GM12878 (cell line): ENCODE data around the gene CYP2S1. TPM values are rescaled to one million over a fixed set of nuclear protein-coding genes. Genes with fewer than 3 reads are reported as not detected.

Experiments
- ATAC-seq: fragments of 200-7000 bp; cut with Tn5 transposase; 3 replicates; pipeline ENCODE4 v1.9.1; 2020; ENCODE audit warnings: mild to moderate bottlenecking, moderate library complexity
- BruUV-seq: library from RNA; stranded (reverse); fragments of 400-500 nt; replicated peaks from 2 replicates; lab custom pipeline; 2021; lab: Mats Ljungman, UMichigan
- CTCF ChIA-PET: fragments of 300-600 bp; sonication (Branson Sonifier 250); formaldehyde crosslinking; extraction: SDS; loops from one replicate; lab custom pipeline; 2021; ENCODE audit warnings: inconsistent platforms; lab: Yijun Ruan, JAX
- POLR2A ChIA-PET: fragments of 350-600 bp; formaldehyde crosslinking; extraction: SDS; loops from one replicate; lab custom pipeline; 2021; ENCODE audit warnings: inconsistent platforms; lab: Charles Lee
- RAD21 ChIA-PET: fragments of 300-600 bp; sonication (Branson Sonifier 250); formaldehyde crosslinking; loops from one replicate; lab custom pipeline; 2023; ENCODE audit warnings: antibody characterized with exemption; ENCODE audit not compliant: unreplicated experiment; lab: Charles Lee
- SMC1A ChIA-PET: fragments of 300-600 bp; sonication (Branson Sonifier 250); formaldehyde crosslinking; loops from one replicate; lab custom pipeline; 2023; ENCODE audit not compliant: unreplicated experiment, uncharacterized antibody; lab: Charles Lee
- DNase-seq: peaks from one replicate; pipeline ENCODE4 v3.0.0-alpha.2; 2011; ENCODE audit warnings: low read depth, low spot score
- FAIRE-seq: peaks from 3 replicates; lab custom pipeline; 2011; peaks lifted over from hg19 to GRCh38; lab: Jason Lieb, UNC
- H2AFZ ChIP-seq: 2 replicates; pipeline ENCODE4 v1.6.0; 2011; ENCODE audit warnings: low read depth, low read length, control low read depth; ENCODE audit not compliant: control insufficient read depth
- H3K27ac ChIP-seq: 2 replicates; pipeline ENCODE4 v1.5.1; 2011; ENCODE audit warnings: control low read depth; ENCODE audit not compliant: control insufficient read depth, insufficient read depth
- H3K27me3 ChIP-seq, 2 experiments: replicated peaks in 1 of 2; 2 replicates each; pipeline versions ENCODE4 v1.6.0 to v1.6.1; 2011; ENCODE audit warnings: low read length in 1 of 2; ENCODE audit not compliant: control insufficient read depth in 2 of 2, insufficient read depth in 2 of 2
- H3K36me3 ChIP-seq, 2 experiments: 2 replicates each; pipeline ENCODE4 v1.5.1; 2011; ENCODE audit warnings: low read length in 1 of 2; ENCODE audit not compliant: control insufficient read depth in 2 of 2, insufficient read depth in 2 of 2
- H3K4me1 ChIP-seq: 2 replicates; pipeline ENCODE4 v1.6.1; 2011; ENCODE audit warnings: mild to moderate bottlenecking, low read length, moderate library complexity, mixed read lengths; ENCODE audit not compliant: control insufficient read depth, insufficient read depth
- H3K4me2 ChIP-seq: 2 replicates; pipeline ENCODE4 v1.6.0; 2011; ENCODE audit warnings: control low read depth; ENCODE audit not compliant: control insufficient read depth, insufficient read depth
- H3K4me3 ChIP-seq: fragments of 200-600 bp; sonication (generic); 2 replicates; pipeline ENCODE4 v1.5.1; 2016
- H3K79me2 ChIP-seq: 2 replicates; pipeline ENCODE4 v1.6.0; 2011; ENCODE audit warnings: low read length; ENCODE audit not compliant: control insufficient read depth, insufficient read depth
- H3K9ac ChIP-seq: 2 replicates; pipeline ENCODE4 v1.8.0; 2011; ENCODE audit warnings: low read length, control low read depth, mixed read lengths; ENCODE audit not compliant: control insufficient read depth, insufficient read depth
- H3K9me3 ChIP-seq: replicated peaks from 3 replicates; pipeline ENCODE4 v1.5.1; 2011; ENCODE audit warnings: mild to moderate bottlenecking, low read length; ENCODE audit not compliant: control insufficient read depth, insufficient read depth
- H4K20me1 ChIP-seq: 2 replicates; pipeline ENCODE4 v1.6.0; 2011; ENCODE audit not compliant: control insufficient read depth, insufficient read depth
- BACH1 ChIP-seq: fragments of 450-650 bp; IDR thresholded peaks from 2 replicates; pipeline ENCODE4 v1.6.1; 2017; ENCODE audit warnings: mild to moderate bottlenecking, borderline replicate concordance
- CHD2 ChIP-seq: IDR thresholded peaks from 2 replicates; pipeline ENCODE4 v1.6.1; 2011; ENCODE audit warnings: low read depth, low read length, improper control_type of control experiment, borderline replicate concordance
- FOXK2 ChIP-seq: fragments of 450-650 bp; IDR thresholded peaks from 2 replicates; pipeline ENCODE4 v1.6.1; 2017; ENCODE audit warnings: mild to moderate bottlenecking, moderate library complexity
- GATAD2B ChIP-seq: fragments of 450-650 bp; conservative IDR thresholded peaks from 2 replicates; pipeline ENCODE4 v1.6.1; 2017; ENCODE audit warnings: low read depth, mild to moderate bottlenecking, moderate library complexity
- HCFC1 ChIP-seq: fragments of 150-350 bp; IDR thresholded peaks from 2 replicates; pipeline ENCODE4 v1.6.1; 2014; ENCODE audit warnings: low read length
- RBBP5 ChIP-seq: fragments of 200-600 bp; sonication (generic); conservative IDR thresholded peaks from 2 replicates; pipeline ENCODE4 v1.6.1; 2016
- SMAD1 ChIP-seq: fragments of 450-650 bp; IDR thresholded peaks from 2 replicates; pipeline ENCODE4 v1.6.1; 2018; ENCODE audit warnings: mild to moderate bottlenecking, low read depth; ENCODE audit not compliant: partially characterized antibody
- SMARCA5 ChIP-seq: fragments of 450-650 bp; IDR thresholded peaks from 2 replicates; pipeline ENCODE4 v1.6.1; 2017; ENCODE audit warnings: mild to moderate bottlenecking
- WRNIP1 ChIP-seq: IDR thresholded peaks from 2 replicates; pipeline ENCODE4 v1.6.1; 2011; ENCODE audit warnings: low read depth, low read length, improper control_type of control experiment, borderline replicate concordance
- WGBS: methylation state at CpG from one replicate; pipeline ENCODE4 v1.1.6; 2016; ENCODE audit warnings: low lambda C conversion rate; ENCODE audit not compliant: insufficient replicate concordance, insufficient coverage; ENCODE audit errors: missing lambda C conversion rate; 5-methylcytosine and 5-hydroxymethylcytosine counted together
- in situ Hi-C: fragments of 300-500 bp; cut with MboI; formaldehyde crosslinking; loops from 9 replicates; pipeline ENCODE4 v1.14.3; 2018; ENCODE audit warnings: mixed read lengths
- intact Hi-C: fragments of 100-400 bp; cut with micrococcal nuclease; formaldehyde crosslinking; loops from one replicate; pipeline ENCODE4 v1.14.2; 2022; ENCODE audit not compliant: unreplicated experiment
- polyA plus RNA-seq, 11 experiments: library from polyadenylated mRNA; depleted of rRNA in 4 of 11; unstranded in 6 of 11; stranded (reverse) in 5 of 11; fragments of >200 nt; fragmentation: Nextera tagmentation in 4 of 11; fragmentation: Illumina TruSeq in 1 of 11; extraction: Ambion mirVana in 4 of 11; extraction: Trizol in 1 of 11; gene quantifications; 1 replicate in 1 of 11; 2 replicates in 10 of 11; pipeline versions ENCODE4 v1.2.1 to v1.2.3, GENCODE V29; 2011 to 2016; ENCODE audit warnings: inconsistent platforms in 2 of 11, missing spikeins in 2 of 11, low read depth in 1 of 11
- total RNA-seq, 4 experiments: library from RNA; depleted of rRNA in 3 of 4; stranded (reverse); fragments of >200 nt in 3 of 4; fragmentation: Illumina TruSeq in 1 of 4; extraction: Trizol in 1 of 4; gene quantifications; 2 replicates each; pipeline versions ENCODE4 v1.2.1 to v1.2.3, GENCODE V29; 2013 to 2021
- TF ChIP-seq, protein P1 (sequence below): IDR thresholded peaks from 2 replicates; pipeline ENCODE4 v1.6.1; 2011; ENCODE audit warnings: borderline replicate concordance, low read depth, mild to moderate bottlenecking, moderate library complexity, mixed read lengths, low read length; ENCODE audit not compliant: insufficient read depth; ENCODE audit errors: extremely low read length
- TF ChIP-seq, protein P2 (sequence below): IDR thresholded peaks from 2 replicates; pipeline ENCODE4 v1.6.1; 2012; ENCODE audit warnings: mild to moderate bottlenecking, low read depth, low read length
- TF ChIP-seq, protein P3 (sequence below): fragments of 450-650 bp; formaldehyde crosslinking; IDR thresholded peaks from 2 replicates; pipeline ENCODE4 v1.4.0; 2022; ENCODE audit warnings: mild to moderate bottlenecking, moderate library complexity

Gene CYP2S1
- total and polyA plus RNA-seq, 10 of the 15 experiments (the other 5 are each of a cell fraction or from before 2014, with no cell fraction given): 0.03 to 0.28 (median 0.12) TPM; not detected in 2

DNA sequence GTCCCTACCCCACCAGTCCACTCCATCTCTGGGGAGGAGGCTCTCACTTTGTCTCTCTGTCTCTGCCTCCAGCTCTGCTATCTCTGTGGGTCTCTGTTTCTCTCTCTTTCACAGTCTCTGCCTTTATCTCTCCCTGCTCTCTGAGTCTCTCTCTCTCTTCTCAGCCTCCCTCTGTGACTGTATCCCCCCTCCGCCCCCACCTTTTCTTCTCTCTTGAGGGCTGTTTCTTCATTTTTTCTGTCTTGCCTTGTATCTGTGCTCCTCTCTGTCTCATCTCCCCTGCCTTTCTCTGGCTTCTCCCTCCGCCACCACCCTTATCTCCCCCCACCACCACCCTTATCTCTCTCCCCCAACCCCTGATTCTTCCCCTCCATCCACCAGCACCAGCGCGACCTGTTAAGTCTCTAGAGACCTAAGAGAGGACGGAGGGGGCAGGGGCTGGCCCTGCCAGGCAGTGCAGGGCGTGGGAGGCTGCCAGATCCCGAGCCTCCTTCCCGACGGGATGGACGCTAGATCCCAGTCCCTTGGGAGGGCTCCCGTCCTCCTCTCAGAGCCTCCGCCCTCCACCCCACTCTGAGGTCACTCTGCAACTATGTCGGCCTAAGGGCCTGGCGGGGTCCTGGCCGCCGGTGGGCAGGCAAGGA is 27.0 kb downstream of the CYP2S1 start:
- TF ChIP-seq GATAD2B: no peak
- TF ChIP-seq, protein P1, sequence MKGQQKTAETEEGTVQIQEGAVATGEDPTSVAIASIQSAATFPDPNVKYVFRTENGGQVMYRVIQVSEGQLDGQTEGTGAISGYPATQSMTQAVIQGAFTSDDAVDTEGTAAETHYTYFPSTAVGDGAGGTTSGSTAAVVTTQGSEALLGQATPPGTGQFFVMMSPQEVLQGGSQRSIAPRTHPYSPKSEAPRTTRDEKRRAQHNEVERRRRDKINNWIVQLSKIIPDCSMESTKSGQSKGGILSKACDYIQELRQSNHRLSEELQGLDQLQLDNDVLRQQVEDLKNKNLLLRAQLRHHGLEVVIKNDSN: no peak
- TF ChIP-seq CHD2: no peak
- TF ChIP-seq RBBP5: no peak
- no peak for TF ChIP-seq SMARCA5
- TF ChIP-seq, protein P2, sequence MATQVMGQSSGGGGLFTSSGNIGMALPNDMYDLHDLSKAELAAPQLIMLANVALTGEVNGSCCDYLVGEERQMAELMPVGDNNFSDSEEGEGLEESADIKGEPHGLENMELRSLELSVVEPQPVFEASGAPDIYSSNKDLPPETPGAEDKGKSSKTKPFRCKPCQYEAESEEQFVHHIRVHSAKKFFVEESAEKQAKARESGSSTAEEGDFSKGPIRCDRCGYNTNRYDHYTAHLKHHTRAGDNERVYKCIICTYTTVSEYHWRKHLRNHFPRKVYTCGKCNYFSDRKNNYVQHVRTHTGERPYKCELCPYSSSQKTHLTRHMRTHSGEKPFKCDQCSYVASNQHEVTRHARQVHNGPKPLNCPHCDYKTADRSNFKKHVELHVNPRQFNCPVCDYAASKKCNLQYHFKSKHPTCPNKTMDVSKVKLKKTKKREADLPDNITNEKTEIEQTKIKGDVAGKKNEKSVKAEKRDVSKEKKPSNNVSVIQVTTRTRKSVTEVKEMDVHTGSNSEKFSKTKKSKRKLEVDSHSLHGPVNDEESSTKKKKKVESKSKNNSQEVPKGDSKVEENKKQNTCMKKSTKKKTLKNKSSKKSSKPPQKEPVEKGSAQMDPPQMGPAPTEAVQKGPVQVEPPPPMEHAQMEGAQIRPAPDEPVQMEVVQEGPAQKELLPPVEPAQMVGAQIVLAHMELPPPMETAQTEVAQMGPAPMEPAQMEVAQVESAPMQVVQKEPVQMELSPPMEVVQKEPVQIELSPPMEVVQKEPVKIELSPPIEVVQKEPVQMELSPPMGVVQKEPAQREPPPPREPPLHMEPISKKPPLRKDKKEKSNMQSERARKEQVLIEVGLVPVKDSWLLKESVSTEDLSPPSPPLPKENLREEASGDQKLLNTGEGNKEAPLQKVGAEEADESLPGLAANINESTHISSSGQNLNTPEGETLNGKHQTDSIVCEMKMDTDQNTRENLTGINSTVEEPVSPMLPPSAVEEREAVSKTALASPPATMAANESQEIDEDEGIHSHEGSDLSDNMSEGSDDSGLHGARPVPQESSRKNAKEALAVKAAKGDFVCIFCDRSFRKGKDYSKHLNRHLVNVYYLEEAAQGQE: no peak
- TF ChIP-seq SMAD1: no peak
- TF ChIP-seq FOXK2: no peak
- TF ChIP-seq BACH1: no peak
- TF ChIP-seq, protein P3, sequence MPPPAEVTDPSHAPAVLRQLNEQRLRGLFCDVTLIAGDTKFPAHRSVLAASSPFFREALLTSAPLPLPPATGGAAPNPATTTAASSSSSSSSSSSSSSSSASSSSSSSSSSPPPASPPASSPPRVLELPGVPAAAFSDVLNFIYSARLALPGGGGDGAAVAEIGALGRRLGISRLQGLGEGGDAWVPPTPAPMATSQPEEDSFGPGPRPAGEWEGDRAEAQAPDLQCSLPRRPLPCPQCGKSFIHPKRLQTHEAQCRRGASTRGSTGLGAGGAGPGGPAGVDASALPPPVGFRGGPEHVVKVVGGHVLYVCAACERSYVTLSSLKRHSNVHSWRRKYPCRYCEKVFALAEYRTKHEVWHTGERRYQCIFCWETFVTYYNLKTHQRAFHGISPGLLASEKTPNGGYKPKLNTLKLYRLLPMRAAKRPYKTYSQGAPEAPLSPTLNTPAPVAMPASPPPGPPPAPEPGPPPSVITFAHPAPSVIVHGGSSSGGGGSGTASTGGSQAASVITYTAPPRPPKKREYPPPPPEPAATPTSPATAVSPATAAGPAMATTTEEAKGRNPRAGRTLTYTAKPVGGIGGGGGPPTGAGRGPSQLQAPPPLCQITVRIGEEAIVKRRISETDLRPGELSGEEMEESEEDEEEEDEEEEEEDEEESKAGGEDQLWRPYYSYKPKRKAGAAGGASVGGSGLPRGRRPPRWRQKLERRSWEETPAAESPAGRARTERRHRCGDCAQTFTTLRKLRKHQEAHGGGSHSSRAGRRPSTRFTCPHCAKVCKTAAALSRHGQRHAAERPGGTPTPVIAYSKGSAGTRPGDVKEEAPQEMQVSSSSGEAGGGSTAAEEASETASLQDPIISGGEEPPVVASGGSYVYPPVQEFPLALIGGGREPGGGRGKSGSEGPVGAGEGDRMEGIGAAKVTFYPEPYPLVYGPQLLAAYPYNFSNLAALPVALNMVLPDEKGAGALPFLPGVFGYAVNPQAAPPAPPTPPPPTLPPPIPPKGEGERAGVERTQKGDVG: no peak
- TF ChIP-seq WRNIP1: no peak
- TF ChIP-seq HCFC1: no peak
- Histone ChIP-seq H3K4me1 (no peaks in the 10 kb centered on the region), H3K4me2 (no peak overlapping the region), H4K20me1 (no peaks in the 10 kb centered on the region), H3K27ac (no peak overlapping the region), H3K27me3 (peaks cover 0 to 4% of the 10 kb centered on the region in 2 experiments; a peak in 2 of 4 replicates), H3K4me3 (no peak overlapping the region), H2AFZ (no peak overlapping the region), H3K79me2 (no peaks in the 10 kb centered on the region), H3K9ac (no peak overlapping the region), H3K9me3 (no peaks in the 10 kb centered on the region), H3K36me3 (no peaks in the 10 kb centered on the region)
- ChIA-PET SMC1A (no interaction called here), CTCF (no interaction called here), POLR2A (no interaction called here), RAD21 (no interaction called here)
- ATAC-seq (no peak), DNase-seq (no peak), FAIRE-seq (no peak)
- WGBS: 22% methylated on average over 15 of the region's 16 CpGs
- no TSS peak for BruUV-seq
- intact Hi-C loops (no loop called here), in situ Hi-C loops (no loop called here)
